ENCODE measurements around the gene EME1.
"Not testable (repeated sequence)": the region's sequence is repeated elsewhere in the genome, so short reads cannot be mapped to it uniquely, and the experiment has no call there.

The EME1 gene

DNA sequence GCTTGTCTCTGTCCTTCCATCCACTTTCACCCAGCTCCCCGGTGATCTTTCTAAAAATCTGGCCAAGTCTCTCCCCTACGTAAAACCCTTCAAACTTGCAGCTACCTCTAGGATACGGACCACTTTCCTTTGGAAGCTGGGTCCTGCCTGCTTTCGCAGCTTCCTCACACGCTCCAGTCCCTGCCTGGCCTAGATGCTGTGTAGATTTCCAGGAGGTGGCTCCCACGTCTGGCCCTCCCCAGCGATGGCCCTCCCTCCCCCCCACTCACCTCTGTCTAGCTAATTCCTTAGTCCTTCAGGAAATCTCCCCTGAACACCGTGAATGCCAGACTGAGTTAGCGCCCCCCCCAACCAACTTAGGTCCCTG is 24.9 kb downstream of the EME1 start:
- Histone ChIP-seq H3K9me3 (no peaks in the 10 kb centered on the region), H3K4me1 (no peaks in the 10 kb centered on the region), H3K36me3 (peaks cover 17% of the 10 kb centered on the region), H3K27me3 (no peaks in the 10 kb centered on the region), H3K4me3 (ENCODE audit: low read depth, low read length) (peak overlapping the region; percentile 98)
- no peak for DNase-seq
- TF ChIP-seq, protein P1, sequence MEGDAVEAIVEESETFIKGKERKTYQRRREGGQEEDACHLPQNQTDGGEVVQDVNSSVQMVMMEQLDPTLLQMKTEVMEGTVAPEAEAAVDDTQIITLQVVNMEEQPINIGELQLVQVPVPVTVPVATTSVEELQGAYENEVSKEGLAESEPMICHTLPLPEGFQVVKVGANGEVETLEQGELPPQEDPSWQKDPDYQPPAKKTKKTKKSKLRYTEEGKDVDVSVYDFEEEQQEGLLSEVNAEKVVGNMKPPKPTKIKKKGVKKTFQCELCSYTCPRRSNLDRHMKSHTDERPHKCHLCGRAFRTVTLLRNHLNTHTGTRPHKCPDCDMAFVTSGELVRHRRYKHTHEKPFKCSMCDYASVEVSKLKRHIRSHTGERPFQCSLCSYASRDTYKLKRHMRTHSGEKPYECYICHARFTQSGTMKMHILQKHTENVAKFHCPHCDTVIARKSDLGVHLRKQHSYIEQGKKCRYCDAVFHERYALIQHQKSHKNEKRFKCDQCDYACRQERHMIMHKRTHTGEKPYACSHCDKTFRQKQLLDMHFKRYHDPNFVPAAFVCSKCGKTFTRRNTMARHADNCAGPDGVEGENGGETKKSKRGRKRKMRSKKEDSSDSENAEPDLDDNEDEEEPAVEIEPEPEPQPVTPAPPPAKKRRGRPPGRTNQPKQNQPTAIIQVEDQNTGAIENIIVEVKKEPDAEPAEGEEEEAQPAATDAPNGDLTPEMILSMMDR (IDR thresholded peaks at IDR 0.05; ENCODE audit: low read depth, low read length), result no peak

DNA sequence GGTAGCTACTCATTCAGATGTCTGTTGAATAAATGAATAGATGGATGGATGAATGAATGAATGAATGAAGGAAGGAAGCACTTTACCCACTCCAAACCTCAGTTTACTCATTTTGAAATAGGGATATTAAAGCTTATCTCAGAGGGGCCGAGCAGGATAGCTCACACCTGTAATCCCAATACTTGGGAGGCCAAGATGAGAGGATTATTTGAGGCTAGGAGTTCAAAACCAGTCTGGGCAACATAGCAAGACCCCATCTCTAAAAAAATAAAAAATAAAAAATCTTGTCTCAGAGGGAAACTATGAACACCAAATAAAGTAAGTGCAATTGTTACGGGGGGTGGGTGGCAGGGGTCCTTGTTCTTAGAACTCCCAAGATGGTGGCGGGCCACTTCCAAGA is 25.6 kb downstream of the EME1 start:
- not testable (repeated sequence) for H3K9me3 ChIP-seq; H3K4me3 ChIP-seq (ENCODE audit: low read depth, low read length); DNase-seq; H3K27me3 ChIP-seq; H3K4me1 ChIP-seq
- H3K36me3 ChIP-seq, result peaks cover 12% of the 10 kb centered on the region

DNA sequence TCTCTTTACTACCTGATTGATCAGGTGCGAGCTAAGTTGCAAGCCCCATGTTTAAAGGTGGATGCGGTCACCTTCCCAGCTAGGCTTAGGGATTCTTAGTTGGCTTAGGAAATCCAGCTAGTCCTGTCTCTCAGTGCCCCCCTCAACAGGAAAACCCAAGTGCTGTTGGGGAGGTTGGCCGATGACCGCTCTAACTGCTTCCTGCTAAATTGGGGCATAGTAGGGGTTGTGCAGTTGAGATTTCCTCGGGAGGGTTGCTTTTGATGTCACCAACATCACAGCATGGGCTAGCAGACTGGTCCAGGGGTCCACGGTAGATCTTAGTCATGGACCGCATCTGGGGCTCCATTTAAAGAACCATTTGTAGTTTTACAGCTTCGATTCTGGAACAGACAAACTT is 26.6 kb downstream of the EME1 start:
- not testable (repeated sequence) for DNase-seq; H3K36me3 ChIP-seq; H3K27me3 ChIP-seq; H3K4me1 ChIP-seq; H3K4me3 ChIP-seq (ENCODE audit: low read depth, low read length); H3K9me3 ChIP-seq

DNA sequence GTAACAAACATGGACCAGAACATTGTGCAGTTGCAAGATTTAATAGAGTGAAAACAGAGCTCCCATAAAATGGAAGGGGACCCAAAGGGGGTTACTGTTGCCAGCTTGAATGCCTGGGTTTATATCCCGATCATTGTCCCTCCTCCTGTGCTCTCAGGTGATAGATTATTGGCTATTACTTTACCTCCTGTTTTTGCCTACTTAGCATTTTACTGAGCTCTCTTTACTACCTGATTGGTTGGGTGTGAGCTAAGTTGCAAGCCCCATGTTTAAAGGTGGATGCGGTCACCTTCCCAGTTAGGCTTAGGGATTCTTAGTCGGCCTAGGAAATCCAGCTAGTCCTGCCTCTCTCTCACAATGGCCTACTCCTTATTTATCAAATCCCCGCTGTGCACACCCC is 32.3 kb downstream of the EME1 start:
- not testable (repeated sequence) for H3K9me3 ChIP-seq; DNase-seq; H3K4me3 ChIP-seq (ENCODE audit: low read depth, low read length); H3K4me1 ChIP-seq; H3K36me3 ChIP-seq
- peaks cover 23% of the 10 kb centered on the region for H3K27me3 ChIP-seq

DNA sequence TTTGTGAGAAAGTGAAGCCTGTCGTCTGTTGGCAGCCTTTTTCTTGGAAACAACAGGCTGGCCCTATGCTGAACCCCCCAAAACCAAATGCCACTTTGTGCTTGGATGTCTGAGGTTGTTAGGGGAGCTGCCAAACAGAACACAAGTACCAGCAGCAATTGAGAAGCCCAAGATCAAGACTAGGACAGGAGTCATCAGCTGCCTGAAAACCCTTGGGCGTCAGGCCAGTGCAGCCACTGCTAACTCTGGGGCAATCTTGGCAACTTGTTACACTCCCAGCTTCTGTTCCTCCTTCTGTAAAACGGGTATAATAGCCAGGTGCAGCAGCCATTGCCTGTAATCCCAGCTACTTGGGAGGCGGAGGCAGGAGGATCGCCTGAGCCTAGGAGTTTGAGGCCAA is 33.5 kb downstream of the EME1 start:
- no peak overlapping the region for H3K4me3 ChIP-seq (ENCODE audit: low read depth, low read length)
- no peaks in the 10 kb centered on the region for H3K4me1 ChIP-seq
- H3K27me3 ChIP-seq, result peaks cover 23% of the 10 kb centered on the region
- no peaks in the 10 kb centered on the region for H3K9me3 ChIP-seq
- H3K36me3 ChIP-seq, result no peaks in the 10 kb centered on the region
- TF ChIP-seq, protein P1 (IDR thresholded peaks at IDR 0.05; ENCODE audit: low read depth, low read length), result no peak
- DNase-seq, result no peak

DNA sequence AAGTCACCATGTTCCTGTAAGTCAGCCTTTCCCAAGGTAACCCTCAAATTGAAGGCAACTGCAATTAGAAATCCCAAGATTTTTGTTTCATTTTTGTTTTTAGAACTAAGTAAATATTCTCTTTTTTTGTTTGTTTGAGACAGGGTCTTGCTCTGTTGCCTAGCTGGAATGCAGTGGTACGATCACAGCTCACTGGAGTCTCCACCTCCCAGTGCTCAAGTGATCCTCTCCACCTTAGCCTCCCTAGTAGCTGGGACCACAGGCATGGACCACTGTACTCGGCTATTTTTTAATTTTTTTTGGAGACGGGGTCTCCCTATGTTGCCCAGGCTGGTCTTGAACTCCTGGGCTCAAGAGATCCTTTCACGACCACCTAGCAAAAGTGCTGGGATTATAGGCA is 34.9 kb downstream of the EME1 start:
- H3K4me3 ChIP-seq (ENCODE audit: low read depth, low read length), result no peak overlapping the region
- no peaks in the 10 kb centered on the region for H3K4me1 ChIP-seq
- no peaks in the 10 kb centered on the region for H3K36me3 ChIP-seq
- TF ChIP-seq, protein P1 (IDR thresholded peaks at IDR 0.05; ENCODE audit: low read depth, low read length), result no peak
- H3K27me3 ChIP-seq, result peaks cover 23% of the 10 kb centered on the region
- 0 out of 2 replicates have a peak, but pooled peaks cover 5% of the 10 kb centered on the region for H3K9me3 ChIP-seq
- DNase-seq, result no peak

DNA sequence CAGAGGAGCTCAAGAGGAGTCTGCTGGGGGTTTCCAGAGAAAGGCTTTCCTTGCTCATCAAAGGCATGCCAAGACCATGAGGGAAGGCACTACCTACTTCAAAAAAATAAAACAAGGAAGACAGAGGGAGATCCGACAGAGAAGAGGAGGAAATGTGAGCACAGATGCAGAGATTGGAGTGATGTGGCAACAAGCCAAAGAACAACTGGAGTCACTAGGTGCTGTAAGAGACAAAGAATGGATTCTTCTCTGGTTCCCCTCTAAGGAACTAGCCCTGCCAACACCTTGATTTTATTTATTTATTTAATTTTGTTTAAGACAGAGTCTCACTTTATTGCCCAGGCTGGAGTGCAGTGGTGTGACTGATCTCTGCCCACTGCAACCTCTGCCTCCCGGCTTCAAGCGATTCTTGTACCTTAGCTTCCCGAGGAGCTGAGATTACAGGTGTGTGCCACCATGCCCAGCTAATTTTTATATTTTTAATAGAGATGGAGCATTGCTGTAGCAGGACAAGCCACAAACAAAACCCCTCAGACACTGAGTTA is 39.2 kb downstream of the EME1 start:
- no peaks in the 10 kb centered on the region; the same call in 1 of the 2 replicates for H3K27me3 ChIP-seq
- no peak for DNase-seq
- H3K4me1 ChIP-seq, result no peaks in the 10 kb centered on the region
- TF ChIP-seq, protein P1 (IDR thresholded peaks at IDR 0.05; ENCODE audit: low read depth, low read length), result no peak
- H3K4me3 ChIP-seq (ENCODE audit: low read depth, low read length), result no peak overlapping the region
- no peaks in the 10 kb centered on the region for H3K36me3 ChIP-seq
- H3K9me3 ChIP-seq, result 0 out of 2 replicates have a peak, but pooled peaks cover 5% of the 10 kb centered on the region

DNA sequence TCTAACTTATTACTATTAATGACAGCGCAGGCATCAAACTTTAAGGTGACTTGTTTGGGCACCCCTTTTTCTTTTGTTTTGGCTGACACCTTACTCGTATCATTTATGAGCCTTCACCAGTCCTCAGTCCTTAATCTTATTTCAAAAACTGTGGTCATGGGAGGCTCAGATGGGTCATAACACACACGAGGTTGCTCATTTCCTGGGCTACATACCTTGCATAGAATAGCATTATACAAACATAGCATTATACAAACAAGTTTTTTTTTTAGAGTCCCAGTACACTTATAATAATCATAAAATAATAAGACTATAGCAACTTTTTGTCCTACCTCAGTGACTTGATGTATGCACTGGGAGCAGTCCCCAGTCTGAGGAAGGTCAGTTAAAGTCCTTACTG is 41.8 kb downstream of the EME1 start:
- no peak for DNase-seq
- Histone ChIP-seq H3K27me3 (no peaks in the 10 kb centered on the region; the same call in 1 of the 2 replicates), H3K36me3 (no peaks in the 10 kb centered on the region), H3K4me1 (no peaks in the 10 kb centered on the region), H3K9me3 (0 out of 2 replicates have a peak, but pooled peaks cover 5% of the 10 kb centered on the region), H3K4me3 (ENCODE audit: low read depth, low read length) (no peak overlapping the region)
- TF ChIP-seq, protein P1 (IDR thresholded peaks at IDR 0.05; ENCODE audit: low read depth, low read length), result no peak

DNA sequence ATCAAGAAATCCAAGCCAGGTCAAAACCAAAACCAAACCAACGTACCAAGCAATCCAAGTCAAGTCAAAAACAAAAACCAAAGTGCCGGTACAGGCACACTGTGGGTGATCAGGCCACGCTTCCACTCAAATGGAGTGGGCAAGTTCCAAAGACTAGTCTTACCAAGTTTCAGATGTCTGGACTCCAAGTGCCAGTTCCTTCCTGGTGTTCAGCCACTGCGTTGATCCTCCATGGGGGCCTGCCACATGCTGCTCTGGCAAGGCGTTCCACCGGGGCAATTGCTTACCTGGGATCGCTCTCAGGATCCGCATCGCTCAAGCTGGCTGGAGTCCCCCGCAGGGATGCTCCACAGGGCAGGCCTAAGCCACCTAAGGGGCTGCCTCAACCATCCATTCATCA is 46.5 kb downstream of the EME1 start:
- H3K9me3 ChIP-seq; DNase-seq; H3K4me1 ChIP-seq; H3K27me3 ChIP-seq; H3K36me3 ChIP-seq; H3K4me3 ChIP-seq (ENCODE audit: low read depth, low read length): not testable (repeated sequence)
